Breast epithelium (tissue), 4 donors: Measurements from ENCODE around the gene SLC6A15. TPM values are rescaled to one million over a fixed set of nuclear protein-coding genes. Genes with fewer than 3 reads are reported as not detected.
A peak's percentile ranks its signal among the peaks of the same experiment; 100 is the strongest.

Experiments used
- DNase-seq, 2 donors: peaks; one replicate each; pipeline ENCODE4 v3.0.0-alpha.2; 2019; ENCODE audit warnings: low spot score in 2 of 2
- H3K27ac ChIP-seq, 2 donors: fragments of 200-600 bp; sonication (generic) in 1 of 2; one replicate each; pipeline ENCODE4 v1.5.1; 2016 to 2019; ENCODE audit warnings: mild to moderate bottlenecking in 1 of 2
- H3K27me3 ChIP-seq, 2 donors: fragments of 200-600 bp; sonication (generic) in 1 of 2; one replicate each; pipeline versions ENCODE4 v1.5.1 to v1.6.0; 2017 to 2019; ENCODE audit warnings: control low read depth in 1 of 2, mild to moderate bottlenecking in 1 of 2
- H3K36me3 ChIP-seq: fragments of 200-600 bp; one replicate; pipeline ENCODE4 v1.5.1; 2019
- H3K4me1 ChIP-seq, 2 donors: fragments of 200-600 bp; sonication (generic); one replicate each; pipeline ENCODE4 v1.5.1; 2016 to 2019; ENCODE audit warnings: control low read depth in 1 of 2
- H3K4me3 ChIP-seq, 3 donors: fragments of 200-600 bp; sonication (generic); 1 replicate in 2 of 3; 2 replicates in 1 of 3; pipeline ENCODE4 v1.5.1; 2016 to 2019; ENCODE audit warnings: mild to moderate bottlenecking in 3 of 3, moderate library complexity in 2 of 3
- H3K9me3 ChIP-seq, 2 donors: fragments of 200-600 bp; sonication (generic) in 1 of 2; one replicate each; pipeline ENCODE4 v1.5.1; 2016 to 2019; ENCODE audit warnings: control low read depth in 1 of 2
- POLR2A ChIP-seq: fragments of 450-650 bp; IDR thresholded peaks from one replicate; pipeline ENCODE4 v1.6.1; 2016; ENCODE audit warnings: antibody characterized with exemption, mild to moderate bottlenecking, moderate library complexity
- POLR2AphosphoS5 ChIP-seq, 3 donors: sonication (generic); formaldehyde crosslinking; IDR thresholded peaks; one replicate each; pipeline ENCODE4 v1.6.1; 2017; ENCODE audit warnings: antibody characterized with exemption in 3 of 3
- intact Hi-C: fragments of 100-400 bp; cut with DNase I; formaldehyde crosslinking; loops from one replicate; pipeline ENCODE4 v1.15.1; 2023; ENCODE audit warnings: low total_unique reads
- total RNA-seq, 3 donors: library from RNA; depleted of rRNA; stranded (reverse); fragments of >200 nt; gene quantifications; one replicate each; pipeline ENCODE4 v1.1.0, GENCODE V29; 2016
- TF ChIP-seq, protein P1 (sequence below), 3 donors: fragments of 450-650 bp; IDR thresholded peaks; one replicate each; pipeline ENCODE4 v1.5.1; 2016 to 2017; ENCODE audit warnings: antibody characterized with exemption in 3 of 3, mild to moderate bottlenecking in 3 of 3, moderate library complexity in 3 of 3

SLC6A15 gene
- total RNA-seq, 3 donors from 2014 or later = 2.0 to 2.2 TPM; not detected in 1

DNA sequence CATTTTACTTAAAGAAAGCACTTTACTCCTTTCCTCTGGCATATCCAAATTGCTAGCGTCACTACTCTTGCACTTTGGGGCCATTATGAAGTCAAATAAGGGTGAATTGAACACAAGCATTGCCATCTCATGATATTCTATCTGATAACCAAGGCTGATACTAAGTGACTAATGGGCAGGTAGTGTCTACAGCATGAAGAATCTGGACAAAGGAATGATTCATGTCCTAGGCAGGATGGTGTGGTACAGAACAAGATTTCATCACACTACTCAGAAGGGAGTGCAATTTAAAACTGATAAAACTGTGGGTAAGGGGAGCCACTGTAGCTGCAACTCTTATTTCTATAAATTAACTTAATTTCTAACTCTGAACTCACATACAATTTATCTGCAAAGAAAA lies 7.7 kb upstream of the SLC6A15 start:
- H3K27ac ChIP-seq = no peak overlapping the region
- no peak overlapping the region for H3K4me3 ChIP-seq
- no peaks in the 10 kb centered on the region for H3K27me3 ChIP-seq
- no peaks in the 10 kb centered on the region for H3K36me3 ChIP-seq
- DNase-seq = no peak
- H3K9me3 ChIP-seq = no peaks in the 10 kb centered on the region
- no peaks in the 10 kb centered on the region for H3K4me1 ChIP-seq
- intact Hi-C loops = no loop called here
- TF ChIP-seq POLR2A (no peak), POLR2AphosphoS5 (IDR thresholded peaks at IDR 0.05) (no peak)
- TF ChIP-seq, protein P1, sequence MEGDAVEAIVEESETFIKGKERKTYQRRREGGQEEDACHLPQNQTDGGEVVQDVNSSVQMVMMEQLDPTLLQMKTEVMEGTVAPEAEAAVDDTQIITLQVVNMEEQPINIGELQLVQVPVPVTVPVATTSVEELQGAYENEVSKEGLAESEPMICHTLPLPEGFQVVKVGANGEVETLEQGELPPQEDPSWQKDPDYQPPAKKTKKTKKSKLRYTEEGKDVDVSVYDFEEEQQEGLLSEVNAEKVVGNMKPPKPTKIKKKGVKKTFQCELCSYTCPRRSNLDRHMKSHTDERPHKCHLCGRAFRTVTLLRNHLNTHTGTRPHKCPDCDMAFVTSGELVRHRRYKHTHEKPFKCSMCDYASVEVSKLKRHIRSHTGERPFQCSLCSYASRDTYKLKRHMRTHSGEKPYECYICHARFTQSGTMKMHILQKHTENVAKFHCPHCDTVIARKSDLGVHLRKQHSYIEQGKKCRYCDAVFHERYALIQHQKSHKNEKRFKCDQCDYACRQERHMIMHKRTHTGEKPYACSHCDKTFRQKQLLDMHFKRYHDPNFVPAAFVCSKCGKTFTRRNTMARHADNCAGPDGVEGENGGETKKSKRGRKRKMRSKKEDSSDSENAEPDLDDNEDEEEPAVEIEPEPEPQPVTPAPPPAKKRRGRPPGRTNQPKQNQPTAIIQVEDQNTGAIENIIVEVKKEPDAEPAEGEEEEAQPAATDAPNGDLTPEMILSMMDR (IDR thresholded peaks at IDR 0.05) = no peak

DNA sequence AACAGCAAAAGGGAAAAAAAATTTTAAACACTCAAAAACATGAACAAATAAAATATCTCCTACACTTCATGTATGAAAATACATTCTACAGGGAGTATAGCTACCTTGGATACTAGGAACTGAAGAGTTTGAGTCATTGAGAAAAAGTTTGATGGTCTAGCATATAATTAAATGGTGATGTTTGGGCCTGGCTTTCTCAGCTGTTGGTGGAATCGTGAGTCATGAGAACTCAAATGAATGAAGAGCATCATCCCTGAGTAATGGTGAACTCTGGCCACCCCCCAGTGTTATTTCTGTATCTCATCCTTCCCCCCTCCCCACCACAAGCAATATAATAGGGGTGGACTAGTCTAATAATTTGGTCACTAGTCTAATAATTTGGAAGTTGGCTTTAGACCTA lies 6.7 kb upstream of the SLC6A15 start:
- H3K36me3 ChIP-seq = no peaks in the 10 kb centered on the region
- no peaks in the 10 kb centered on the region for H3K4me1 ChIP-seq
- no peaks in the 10 kb centered on the region for H3K9me3 ChIP-seq
- intact Hi-C loops = loop anchor here (10.0 kb wide), 1 partner anchor 264 kb away; no protein-coding TSS in a partner anchor
- DNase-seq = no peak
- peaks cover 0 to 6% of the 10 kb centered on the region in 2 donors for H3K27me3 ChIP-seq
- no peak overlapping the region for H3K4me3 ChIP-seq
- H3K27ac ChIP-seq = no peak overlapping the region
- TF ChIP-seq, protein P1 (IDR thresholded peaks at IDR 0.05) = no peak

DNA sequence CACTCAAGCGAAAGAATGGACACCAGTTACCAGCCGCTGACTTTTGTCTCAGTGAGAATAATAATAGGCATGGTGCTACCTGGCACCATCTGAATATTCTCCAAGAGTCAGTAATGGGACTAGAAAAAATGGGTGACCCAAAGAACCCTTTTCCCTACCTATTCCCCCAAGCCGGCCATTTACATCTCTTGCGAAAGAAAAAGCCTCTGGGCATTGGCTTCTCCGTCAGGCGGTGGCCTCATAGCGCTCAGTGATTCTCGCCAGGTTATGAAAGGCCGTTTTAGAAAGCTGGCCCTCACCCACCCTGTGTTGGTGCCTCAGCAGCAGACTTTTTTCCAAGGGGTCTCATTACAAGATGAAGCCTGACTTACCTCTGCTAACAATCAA lies 523 bp upstream of the SLC6A15 start:
- Histone ChIP-seq H3K27me3 (peaks cover 0 to 43% of the 10 kb centered on the region in 2 donors), H3K36me3 (no peaks in the 10 kb centered on the region), H3K4me3 (peak overlapping the region; percentile 43 to 68 (median 47)), H3K27ac (no peak overlapping the region), H3K4me1 (peaks cover 0 to 4% of the 10 kb centered on the region in 2 donors), H3K9me3 (no peaks in the 10 kb centered on the region)
- DNase-seq = no peak
- intact Hi-C loops = loop anchor here (10.0 kb wide), 1 partner anchor 258 kb away; no protein-coding TSS in a partner anchor
- TF ChIP-seq POLR2A (no peak), POLR2AphosphoS5 (IDR thresholded peaks at IDR 0.05) (no peak)
- TF ChIP-seq, protein P1 (IDR thresholded peaks at IDR 0.05) = no peak

DNA sequence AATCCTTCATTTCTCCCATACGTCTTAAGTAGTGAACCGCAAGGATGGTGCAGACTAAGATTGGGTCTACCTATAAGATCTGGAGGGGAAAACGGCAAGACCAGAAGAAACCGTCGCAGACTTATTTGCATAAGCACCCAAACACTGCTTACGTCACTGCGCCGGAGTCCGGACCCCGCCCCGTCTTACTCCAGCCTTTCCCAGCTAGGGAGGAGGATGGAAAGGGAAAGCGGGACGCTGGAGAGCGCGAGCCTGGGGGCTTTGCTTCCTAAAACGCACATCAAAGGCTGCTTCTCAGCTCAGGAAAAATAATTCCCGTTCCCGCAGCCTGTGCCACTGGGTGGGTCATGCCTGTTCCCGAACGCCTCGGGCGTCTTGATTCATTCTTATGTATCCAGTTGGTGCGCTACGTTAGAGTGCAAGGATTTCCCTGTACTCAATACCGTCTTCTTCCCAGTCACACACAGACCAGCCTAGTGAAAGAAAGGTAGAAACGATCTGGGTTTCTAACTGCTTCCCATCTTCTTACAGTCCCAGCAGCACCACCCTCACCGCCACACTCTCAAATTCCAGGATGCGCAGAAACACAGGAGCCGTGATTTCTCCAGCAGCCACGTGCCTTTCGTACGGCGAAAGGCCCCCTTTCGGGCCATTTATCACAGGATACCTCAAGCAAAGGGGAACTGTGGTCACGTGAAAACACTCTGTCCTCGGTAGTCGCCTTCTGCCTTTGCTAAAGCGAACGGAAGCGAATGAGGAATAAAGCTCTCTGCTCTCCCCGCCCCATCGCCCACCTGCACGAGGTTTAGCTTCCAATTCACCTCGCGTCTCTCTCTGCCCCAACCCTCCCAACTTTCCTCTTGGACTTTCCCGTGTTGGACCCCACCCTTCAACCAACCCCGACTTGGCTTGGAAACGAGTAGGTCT lies 1.1 kb downstream of the SLC6A15 start:
- no peaks in the 10 kb centered on the region for H3K9me3 ChIP-seq
- no peak overlapping the region for H3K27ac ChIP-seq
- TF ChIP-seq, protein P1 (IDR thresholded peaks at IDR 0.05) = no peak
- TF ChIP-seq POLR2AphosphoS5 (IDR thresholded peaks at IDR 0.05) = no peak
- TF ChIP-seq POLR2A = no peak
- H3K4me3 ChIP-seq = peak overlapping the region; percentile 43 to 68 (median 47)
- H3K36me3 ChIP-seq = no peaks in the 10 kb centered on the region
- H3K4me1 ChIP-seq = peaks cover 0 to 4% of the 10 kb centered on the region in 2 donors
- DNase-seq = peak in 1 of 2 donors; percentile 50
- intact Hi-C loops = loop anchor here (10.0 kb wide), 1 partner anchor 257 kb away; no protein-coding TSS in a partner anchor
- H3K27me3 ChIP-seq = peaks cover 0 to 43% of the 10 kb centered on the region in 2 donors
